HG02840 (cell line): Measurements from ENCODE around the gene PRAC1.

Source experiments
- ATAC-seq: cut with Tn5 transposase; IDR thresholded peaks from one replicate; pipeline ENCODE4 v1.9.1; 2021; ENCODE audit warnings: mild to moderate bottlenecking, moderate library complexity, moderate number of reproducible peaks; ENCODE audit not compliant: unreplicated experiment, low FRiP score

Gene PRAC1

GRCh38 chr17:48747445-48748363 lies 25.4 kb upstream of the PRAC1 start:
- ATAC-seq = no peak

- ATAC-seq = no peak
These were observed 24.7 kb upstream of the PRAC1 start for GRCh38 chr17:48746916-48747444.

- no peak for ATAC-seq
These were observed 23.3 kb upstream of the PRAC1 start for GRCh38 chr17:48745381-48746275.

GRCh38 chr17:48740537-48740936 lies 18.2 kb upstream of the PRAC1 start:
- no peak for ATAC-seq

GRCh38 chr17:48738803-48739526 lies 16.6 kb upstream of the PRAC1 start:
- no peak for ATAC-seq

GRCh38 chr17:48738424-48738802 lies 16.1 kb upstream of the PRAC1 start:
- ATAC-seq = no peak

GRCh38 chr17:48737330-48738043 lies 15.2 kb upstream of the PRAC1 start:
- ATAC-seq = no peak

GRCh38 chr17:48735062-48735351 lies 12.7 kb upstream of the PRAC1 start:
- ATAC-seq = no peak

- no peak for ATAC-seq
These were observed 12.2 kb upstream of the PRAC1 start for GRCh38 chr17:48734333-48735061.

GRCh38 chr17:48733632-48734328 lies 11.5 kb upstream of the PRAC1 start:
- no peak for ATAC-seq

- ATAC-seq = no peak
These were observed 10.6 kb upstream of the PRAC1 start for GRCh38 chr17:48732688-48733629.

- no peak for ATAC-seq
These were observed 9.0 kb upstream of the PRAC1 start for GRCh38 chr17:48731355-48731754.

GRCh38 chr17:48730240-48730550 lies 7.9 kb upstream of the PRAC1 start:
- ATAC-seq = no peak

- no peak for ATAC-seq
These were observed 7.3 kb upstream of the PRAC1 start for GRCh38 chr17:48729335-48730239.

- ATAC-seq = no peak
These were observed 6.2 kb upstream of the PRAC1 start, which contains the start of gene HOXB13 for GRCh38 chr17:48728232-48729231. HOXB13 (minus strand) TSS chr17:48728750; CDS start chr17:48728593, 157 bp downstream.
